GM23338 (cell line): ENCODE measurements around the gene DARS2. TPM values are rescaled to one million over a fixed set of nuclear protein-coding genes. Genes with fewer than 3 reads are reported as not detected.

Experiments
- ATAC-seq: fragments of 200-7000 bp; cut with Tn5 transposase; 3 replicates; pipeline ENCODE4 v1.9.1; 2020
- DNase-seq: peaks from one replicate; pipeline ENCODE4 v3.0.0-alpha.2; 2015; ENCODE audit warnings: low spot score
- H2AFZ ChIP-seq: fragments of 200-600 bp; sonication (generic); 2 replicates; pipeline ENCODE4 v1.8.0; 2016; ENCODE audit warnings: antibody characterized with exemption, mild to moderate bottlenecking, moderate library complexity
- H3F3A ChIP-seq: fragments of 200-600 bp; sonication (generic); replicated peaks from 2 replicates; pipeline ENCODE4 v1.8.0; 2017; ENCODE audit warnings: antibody characterized with exemption, mixed run types, low read depth
- H3K27ac ChIP-seq: fragments of 200-600 bp; sonication (generic); 2 replicates; pipeline ENCODE4 v1.6.1; 2016; ENCODE audit warnings: low read depth
- H3K27me3 ChIP-seq: fragments of 200-600 bp; sonication (generic); 2 replicates; pipeline ENCODE4 v1.8.0; 2016; ENCODE audit warnings: mild to moderate bottlenecking, mixed run types, moderate library complexity; ENCODE audit not compliant: insufficient read depth
- H3K36me3 ChIP-seq: fragments of 200-600 bp; sonication (generic); 2 replicates; pipeline ENCODE4 v1.8.0; 2016; ENCODE audit warnings: mild to moderate bottlenecking; ENCODE audit not compliant: insufficient read depth
- H3K4me1 ChIP-seq: fragments of 200-600 bp; sonication (generic); 2 replicates; pipeline ENCODE4 v1.8.0; 2016; ENCODE audit warnings: mild to moderate bottlenecking, moderate library complexity; ENCODE audit not compliant: insufficient read depth
- H3K4me2 ChIP-seq: fragments of 200-600 bp; sonication (generic); 2 replicates; pipeline ENCODE4 v1.7.1; 2017; ENCODE audit warnings: mixed run types
- H3K4me3 ChIP-seq: fragments of 200-600 bp; sonication (generic); 2 replicates; pipeline ENCODE4 v1.6.1; 2016; ENCODE audit warnings: mixed run types
- H3K79me2 ChIP-seq: fragments of 200-600 bp; sonication (generic); replicated peaks from 2 replicates; pipeline ENCODE4 v1.8.0; 2017; ENCODE audit warnings: mild to moderate bottlenecking; ENCODE audit not compliant: insufficient read depth
- H3K9me2 ChIP-seq: fragments of 200-600 bp; sonication (generic); 2 replicates; pipeline ENCODE4 v1.8.0; 2017; ENCODE audit not compliant: insufficient read depth
- H4K20me1 ChIP-seq: fragments of 200-600 bp; sonication (generic); replicated peaks from 2 replicates; pipeline ENCODE4 v1.8.0; 2017; ENCODE audit warnings: mild to moderate bottlenecking; ENCODE audit not compliant: insufficient read depth
- H3K27ac Mint-ChIP-seq: 2 replicates; pipeline ENCODE4 v1.8.0; 2020; ENCODE audit warnings: inconsistent platforms, mild to moderate bottlenecking, moderate library complexity, mixed read lengths
- H3K27me3 Mint-ChIP-seq: 3 replicates; pipeline ENCODE4 v1.8.0; 2022; ENCODE audit warnings: low read depth, mild to moderate bottlenecking, moderate library complexity, mixed read lengths, inconsistent platforms; ENCODE audit not compliant: insufficient read depth, poor library complexity
- H3K36me3 Mint-ChIP-seq: 3 replicates; pipeline ENCODE4 v1.8.0; 2021; ENCODE audit warnings: low read depth, mild to moderate bottlenecking, inconsistent platforms, moderate library complexity, mixed read lengths
- H3K4me1 Mint-ChIP-seq: 3 replicates; pipeline ENCODE4 v1.8.0; 2020; ENCODE audit warnings: mild to moderate bottlenecking, inconsistent platforms, mixed read lengths
- H3K4me3 Mint-ChIP-seq: 3 replicates; pipeline ENCODE4 v1.8.0; 2021; ENCODE audit warnings: moderate library complexity, mild to moderate bottlenecking, inconsistent platforms, mixed read lengths
- H3K9me3 Mint-ChIP-seq: 3 replicates; pipeline ENCODE4 v1.8.0; 2020; ENCODE audit warnings: moderate library complexity, mild to moderate bottlenecking, inconsistent platforms, mixed read lengths
- CREB1 ChIP-seq: fragments of 250-450 bp; sonication (Bioruptor Pico); IDR thresholded peaks from 2 replicates; pipeline ENCODE4 v1.5.0; 2020; ENCODE audit warnings: low read depth, mild to moderate bottlenecking, moderate library complexity
- EZH2 ChIP-seq: fragments of 200-600 bp; sonication (generic); IDR thresholded peaks from one replicate; pipeline ENCODE4 v1.8.0; 2017; ENCODE audit warnings: antibody characterized with exemption, mild to moderate bottlenecking, low read depth; ENCODE audit not compliant: unreplicated experiment
- EZH2phosphoT487 ChIP-seq: fragments of 200-600 bp; sonication (generic); IDR thresholded peaks from one replicate; pipeline ENCODE4 v1.8.1; 2018; ENCODE audit warnings: antibody characterized with exemption; ENCODE audit not compliant: unreplicated experiment
- JUNB ChIP-seq: IDR thresholded peaks from one replicate; pipeline ENCODE4 v1.6.1; 2016; ENCODE audit warnings: antibody characterized with exemption; ENCODE audit not compliant: unreplicated experiment
- POLR2AphosphoS5 ChIP-seq: IDR thresholded peaks from 2 replicates; pipeline ENCODE4 v1.6.1; 2016; ENCODE audit warnings: antibody characterized with exemption, low read depth
- STAT1 ChIP-seq: IDR thresholded peaks from one replicate; pipeline ENCODE4 v1.6.1; 2016; ENCODE audit warnings: antibody characterized with exemption; ENCODE audit not compliant: unreplicated experiment
- ZNF331 ChIP-seq: fragments of 250-450 bp; sonication (Bioruptor Pico); IDR thresholded peaks from 2 replicates; pipeline ENCODE4 v1.5.0; 2020; ENCODE audit warnings: low read depth, mild to moderate bottlenecking, moderate library complexity
- polyA plus RNA-seq: library from polyadenylated mRNA; unstranded; fragments of >200 nt; fragmentation: Nextera tagmentation; extraction: Ambion mirVana; gene quantifications from 2 replicates; pipeline ENCODE4 v1.2.1, GENCODE V29; 2016
- total RNA-seq: library from RNA; depleted of rRNA; stranded (reverse); fragments of >200 nt; shearing (Covaris generic); gene quantifications from 2 replicates; pipeline ENCODE4 v1.2.3, GENCODE V29; 2014
- TF ChIP-seq, protein P1 (sequence below): IDR thresholded peaks from one replicate; pipeline ENCODE4 v1.6.1; 2018; ENCODE audit warnings: antibody characterized with exemption; ENCODE audit not compliant: unreplicated experiment
- TF ChIP-seq, protein P2 (sequence below), 2 experiments: fragments of 200-600 bp in 1 of 2; sonication (generic) in 1 of 2; conservative IDR thresholded peaks; 2 replicates each; pipeline versions ENCODE4 v1.5.1 to v1.6.1; 2016 to 2017; ENCODE audit warnings: antibody characterized with exemption in 2 of 2, low read depth in 2 of 2, mild to moderate bottlenecking in 2 of 2, moderate library complexity in 1 of 2

DARS2 gene
- total and polyA plus RNA-seq, 2 experiments from 2014 or later, result 18.1 to 41.1 TPM

DNA sequence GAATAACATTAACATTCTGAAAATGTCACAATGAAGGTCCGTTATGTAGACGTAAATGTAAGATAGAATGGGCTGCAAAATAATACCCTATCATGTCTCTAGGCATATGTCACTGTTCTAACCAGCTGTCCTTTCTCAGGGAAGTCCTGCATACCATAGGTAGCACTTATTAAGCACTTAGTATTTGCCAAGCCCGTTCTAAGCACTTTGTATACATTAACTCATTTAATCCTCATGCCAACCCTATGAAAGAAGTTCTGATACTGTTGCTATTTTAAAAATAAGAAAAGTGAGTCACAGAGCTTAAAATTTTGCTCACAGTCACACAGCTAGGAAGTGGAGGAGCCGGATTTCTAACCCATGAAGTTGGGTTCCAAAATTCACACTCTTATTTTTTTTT, 27.6 kb downstream of the DARS2 start (continued):
- TF ChIP-seq, protein P1, sequence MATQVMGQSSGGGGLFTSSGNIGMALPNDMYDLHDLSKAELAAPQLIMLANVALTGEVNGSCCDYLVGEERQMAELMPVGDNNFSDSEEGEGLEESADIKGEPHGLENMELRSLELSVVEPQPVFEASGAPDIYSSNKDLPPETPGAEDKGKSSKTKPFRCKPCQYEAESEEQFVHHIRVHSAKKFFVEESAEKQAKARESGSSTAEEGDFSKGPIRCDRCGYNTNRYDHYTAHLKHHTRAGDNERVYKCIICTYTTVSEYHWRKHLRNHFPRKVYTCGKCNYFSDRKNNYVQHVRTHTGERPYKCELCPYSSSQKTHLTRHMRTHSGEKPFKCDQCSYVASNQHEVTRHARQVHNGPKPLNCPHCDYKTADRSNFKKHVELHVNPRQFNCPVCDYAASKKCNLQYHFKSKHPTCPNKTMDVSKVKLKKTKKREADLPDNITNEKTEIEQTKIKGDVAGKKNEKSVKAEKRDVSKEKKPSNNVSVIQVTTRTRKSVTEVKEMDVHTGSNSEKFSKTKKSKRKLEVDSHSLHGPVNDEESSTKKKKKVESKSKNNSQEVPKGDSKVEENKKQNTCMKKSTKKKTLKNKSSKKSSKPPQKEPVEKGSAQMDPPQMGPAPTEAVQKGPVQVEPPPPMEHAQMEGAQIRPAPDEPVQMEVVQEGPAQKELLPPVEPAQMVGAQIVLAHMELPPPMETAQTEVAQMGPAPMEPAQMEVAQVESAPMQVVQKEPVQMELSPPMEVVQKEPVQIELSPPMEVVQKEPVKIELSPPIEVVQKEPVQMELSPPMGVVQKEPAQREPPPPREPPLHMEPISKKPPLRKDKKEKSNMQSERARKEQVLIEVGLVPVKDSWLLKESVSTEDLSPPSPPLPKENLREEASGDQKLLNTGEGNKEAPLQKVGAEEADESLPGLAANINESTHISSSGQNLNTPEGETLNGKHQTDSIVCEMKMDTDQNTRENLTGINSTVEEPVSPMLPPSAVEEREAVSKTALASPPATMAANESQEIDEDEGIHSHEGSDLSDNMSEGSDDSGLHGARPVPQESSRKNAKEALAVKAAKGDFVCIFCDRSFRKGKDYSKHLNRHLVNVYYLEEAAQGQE, result no peak
- TF ChIP-seq EZH2, result no peak
- TF ChIP-seq STAT1, result no peak
- TF ChIP-seq CREB1, result no peak
- TF ChIP-seq, protein P2, sequence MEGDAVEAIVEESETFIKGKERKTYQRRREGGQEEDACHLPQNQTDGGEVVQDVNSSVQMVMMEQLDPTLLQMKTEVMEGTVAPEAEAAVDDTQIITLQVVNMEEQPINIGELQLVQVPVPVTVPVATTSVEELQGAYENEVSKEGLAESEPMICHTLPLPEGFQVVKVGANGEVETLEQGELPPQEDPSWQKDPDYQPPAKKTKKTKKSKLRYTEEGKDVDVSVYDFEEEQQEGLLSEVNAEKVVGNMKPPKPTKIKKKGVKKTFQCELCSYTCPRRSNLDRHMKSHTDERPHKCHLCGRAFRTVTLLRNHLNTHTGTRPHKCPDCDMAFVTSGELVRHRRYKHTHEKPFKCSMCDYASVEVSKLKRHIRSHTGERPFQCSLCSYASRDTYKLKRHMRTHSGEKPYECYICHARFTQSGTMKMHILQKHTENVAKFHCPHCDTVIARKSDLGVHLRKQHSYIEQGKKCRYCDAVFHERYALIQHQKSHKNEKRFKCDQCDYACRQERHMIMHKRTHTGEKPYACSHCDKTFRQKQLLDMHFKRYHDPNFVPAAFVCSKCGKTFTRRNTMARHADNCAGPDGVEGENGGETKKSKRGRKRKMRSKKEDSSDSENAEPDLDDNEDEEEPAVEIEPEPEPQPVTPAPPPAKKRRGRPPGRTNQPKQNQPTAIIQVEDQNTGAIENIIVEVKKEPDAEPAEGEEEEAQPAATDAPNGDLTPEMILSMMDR (conservative IDR thresholded peaks at IDR 0.05; ENCODE audit: low read depth in 2 of 2), result no peak

DNA sequence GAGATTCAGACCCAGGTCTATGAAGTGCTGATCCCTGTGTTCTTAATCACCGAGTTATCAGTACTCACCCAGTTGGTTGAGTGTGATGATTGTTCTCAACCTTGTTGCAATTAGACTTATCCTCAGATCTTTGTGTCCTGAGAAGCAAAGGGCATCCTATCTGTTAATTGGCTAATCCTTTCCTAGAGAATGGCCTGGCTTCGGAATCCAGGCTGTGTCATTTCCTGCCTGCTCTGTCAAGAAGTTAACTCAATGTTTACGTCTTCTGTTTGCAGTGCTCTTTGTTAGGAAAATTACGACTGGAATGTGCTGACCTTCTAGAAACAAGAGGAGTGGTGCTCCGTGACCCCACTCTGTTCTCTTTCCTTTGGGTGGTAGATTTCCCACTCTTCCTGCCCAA, 28.6 kb downstream of the DARS2 start:
- ATAC-seq, result peak; percentile 73
- peaks cover 6% of the 10 kb centered on the region for H3K27me3 Mint-ChIP-seq

More for the DNA sequence above, 28.6 kb downstream of the DARS2 start:
- no peak overlapping the region; the same call in 2 of the 3 replicates for H3K4me3 Mint-ChIP-seq
- no peak overlapping the region for H3K4me3 ChIP-seq
- H3F3A ChIP-seq, result 0 out of 2 replicates have a peak, but pooled peaks cover 3% of the 10 kb centered on the region
- peaks cover 11% of the 10 kb centered on the region for H3K4me1 ChIP-seq
- no peak overlapping the region for H3K4me2 ChIP-seq
- DNase-seq, result peak; percentile 81
- H3K27ac Mint-ChIP-seq, result peak overlapping the region; percentile 93
- peaks cover 59% of the 10 kb centered on the region for H3K36me3 Mint-ChIP-seq
- H3K27ac ChIP-seq, result peak overlapping the region; percentile 91
- no peaks in the 10 kb centered on the region for H3K27me3 ChIP-seq
- no peaks in the 10 kb centered on the region for H4K20me1 ChIP-seq
- TF ChIP-seq POLR2AphosphoS5 (no peak), EZH2phosphoT487 (no peak), JUNB (no peak), ZNF331 (no peak), STAT1 (no peak)
- TF ChIP-seq, protein P1, result no peak
- no peak overlapping the region for H2AFZ ChIP-seq
- no peaks in the 10 kb centered on the region; the same call in 2 of the 3 replicates for H3K9me3 Mint-ChIP-seq
- 0 out of 2 replicates have a peak, but pooled peaks cover 4% of the 10 kb centered on the region for H3K79me2 ChIP-seq
- peaks cover under 1% of the 10 kb centered on the region; the same call in 1 of the 2 replicates for H3K36me3 ChIP-seq
- peaks cover 14% of the 10 kb centered on the region for H3K4me1 Mint-ChIP-seq
- no peaks in the 10 kb centered on the region for H3K9me2 ChIP-seq
